ENCODE measurements around the gene KIF26B. TPM values are rescaled to one million over a fixed set of nuclear protein-coding genes. Genes with fewer than 3 reads are reported as not detected.
"Not testable (repeated sequence)": the region's sequence is repeated elsewhere in the genome, so short reads cannot be mapped to it uniquely, and the experiment has no call there.

The KIF26B gene
- total RNA-seq, 3 donors from 2014 or later = 0.14 to 3.2 (median 0.39) TPM

GRCh38 chr1:245693116-245693793 lies 538.5 kb downstream of the KIF26B start:
- ATAC-seq = no peak
- H3K4me3 ChIP-seq = no peak overlapping the region
- no peaks in the 10 kb centered on the region for H3K4me1 ChIP-seq (ENCODE audit: low read depth)
- no peaks in the 10 kb centered on the region for H3K36me3 ChIP-seq (ENCODE audit: low read depth)
- TF ChIP-seq CTCF (IDR thresholded peaks at IDR 0.05) = no peak
- DNase-seq = no peak
- no peaks in the 10 kb centered on the region for H3K9me3 ChIP-seq
- intact Hi-C loops (cut with DNase I, micrococcal nuclease) = no loop called here

GRCh38 chr1:245693941-245694752 lies 539.4 kb downstream of the KIF26B start:
- no peaks in the 10 kb centered on the region for H3K4me1 ChIP-seq (ENCODE audit: low read depth)
- no peaks in the 10 kb centered on the region for H3K36me3 ChIP-seq (ENCODE audit: low read depth)
- intact Hi-C loops (cut with DNase I, micrococcal nuclease) = no loop called here
- no peak overlapping the region for H3K4me3 ChIP-seq
- TF ChIP-seq CTCF (IDR thresholded peaks at IDR 0.05) = no peak
- ATAC-seq (no peak), DNase-seq (no peak)
- H3K9me3 ChIP-seq = no peaks in the 10 kb centered on the region

- intact Hi-C loops (cut with DNase I, micrococcal nuclease) = no loop called here
- ATAC-seq = no peak
- H3K4me3 ChIP-seq = no peak overlapping the region
- DNase-seq = no peak
- TF ChIP-seq CTCF (IDR thresholded peaks at IDR 0.05) = no peak
- no peaks in the 10 kb centered on the region for H3K9me3 ChIP-seq
- H3K36me3 ChIP-seq (ENCODE audit: low read depth) = no peaks in the 10 kb centered on the region
- H3K4me1 ChIP-seq (ENCODE audit: low read depth) = no peaks in the 10 kb centered on the region
Observed at GRCh38 chr1:245694753-245695195, 540.0 kb downstream of the KIF26B start.

GRCh38 chr1:245695211-245695610 lies 540.4 kb downstream of the KIF26B start:
- Histone ChIP-seq H3K36me3 (ENCODE audit: low read depth) (no peaks in the 10 kb centered on the region), H3K9me3 (no peaks in the 10 kb centered on the region), H3K4me1 (ENCODE audit: low read depth) (no peaks in the 10 kb centered on the region), H3K4me3 (no peak overlapping the region)
- intact Hi-C loops (cut with DNase I, micrococcal nuclease) = no loop called here
- DNase-seq (no peak), ATAC-seq (no peak)
- TF ChIP-seq CTCF (IDR thresholded peaks at IDR 0.05) = no peak

- intact Hi-C loops (cut with DNase I, micrococcal nuclease); H3K4me1 ChIP-seq (ENCODE audit: low read depth); DNase-seq; H3K4me3 ChIP-seq; ATAC-seq; H3K36me3 ChIP-seq (ENCODE audit: low read depth); H3K9me3 ChIP-seq: not testable (repeated sequence)
Observed at GRCh38 chr1:245695701-245696100, 540.9 kb downstream of the KIF26B start.

GRCh38 chr1:245698116-245698515 lies 543.3 kb downstream of the KIF26B start:
- intact Hi-C loops (cut with DNase I, micrococcal nuclease) = no loop called here
- H3K36me3 ChIP-seq (ENCODE audit: low read depth) = no peaks in the 10 kb centered on the region
- no peak overlapping the region for H3K4me3 ChIP-seq
- DNase-seq = no peak
- no peaks in the 10 kb centered on the region for H3K9me3 ChIP-seq
- no peak for ATAC-seq
- no peak for TF ChIP-seq CTCF (IDR thresholded peaks at IDR 0.05)
- H3K4me1 ChIP-seq (ENCODE audit: low read depth) = no peaks in the 10 kb centered on the region
